ENCODE measurements around the gene LHPP.

Gene LHPP

DNA sequence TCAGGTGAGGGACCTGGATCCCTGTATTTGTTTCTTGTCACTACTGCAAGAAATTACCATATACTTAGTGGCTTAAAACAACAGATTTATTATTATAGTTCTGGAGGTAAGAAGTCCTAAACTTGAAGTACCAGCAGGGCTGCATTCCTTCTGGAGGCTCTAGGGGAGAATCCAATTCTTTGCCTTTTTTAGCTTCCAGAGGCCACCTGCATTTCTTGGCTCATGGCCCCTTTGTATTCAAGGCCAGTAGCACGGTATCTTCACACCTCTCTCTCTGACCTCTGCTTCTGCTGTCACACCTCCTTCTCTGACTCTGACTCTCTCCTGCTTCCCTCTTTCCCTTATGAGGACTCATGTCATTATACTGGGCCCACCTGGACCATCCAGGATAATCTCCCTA is 2.2 kb upstream of the LHPP start (continued):
- no peak for TF ChIP-seq TCF4 (CRISPR knock-in tag; IDR thresholded peaks at IDR 0.05; ENCODE audit: borderline replicate concordance)
- TF ChIP-seq ZFP30 (CRISPR knock-in tag; IDR thresholded peaks at IDR 0.05): no peak
- no peak for TF ChIP-seq GLIS3 (CRISPR knock-in tag; IDR thresholded peaks at IDR 0.05)

DNA sequence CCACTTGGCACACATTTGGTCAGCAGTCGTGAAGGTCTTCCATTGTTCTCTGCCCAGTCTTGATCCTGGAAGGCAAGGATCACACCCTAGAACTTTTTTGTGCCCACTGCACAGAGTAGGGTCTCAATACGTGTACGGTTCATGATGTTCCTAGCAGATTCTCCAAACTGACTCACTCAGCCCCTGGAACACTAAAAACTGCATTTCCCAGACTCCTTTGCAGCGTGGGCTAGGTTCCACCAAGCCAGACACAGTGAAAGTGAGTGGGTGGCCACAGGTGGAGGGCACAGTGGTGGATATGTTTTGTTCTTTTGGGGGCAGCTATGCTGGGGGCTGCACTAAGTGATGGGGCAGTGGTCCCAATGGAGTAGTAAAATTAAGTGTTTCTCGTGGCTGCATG is 1.5 kb upstream of the LHPP start:
- TF ChIP-seq, protein P1, sequence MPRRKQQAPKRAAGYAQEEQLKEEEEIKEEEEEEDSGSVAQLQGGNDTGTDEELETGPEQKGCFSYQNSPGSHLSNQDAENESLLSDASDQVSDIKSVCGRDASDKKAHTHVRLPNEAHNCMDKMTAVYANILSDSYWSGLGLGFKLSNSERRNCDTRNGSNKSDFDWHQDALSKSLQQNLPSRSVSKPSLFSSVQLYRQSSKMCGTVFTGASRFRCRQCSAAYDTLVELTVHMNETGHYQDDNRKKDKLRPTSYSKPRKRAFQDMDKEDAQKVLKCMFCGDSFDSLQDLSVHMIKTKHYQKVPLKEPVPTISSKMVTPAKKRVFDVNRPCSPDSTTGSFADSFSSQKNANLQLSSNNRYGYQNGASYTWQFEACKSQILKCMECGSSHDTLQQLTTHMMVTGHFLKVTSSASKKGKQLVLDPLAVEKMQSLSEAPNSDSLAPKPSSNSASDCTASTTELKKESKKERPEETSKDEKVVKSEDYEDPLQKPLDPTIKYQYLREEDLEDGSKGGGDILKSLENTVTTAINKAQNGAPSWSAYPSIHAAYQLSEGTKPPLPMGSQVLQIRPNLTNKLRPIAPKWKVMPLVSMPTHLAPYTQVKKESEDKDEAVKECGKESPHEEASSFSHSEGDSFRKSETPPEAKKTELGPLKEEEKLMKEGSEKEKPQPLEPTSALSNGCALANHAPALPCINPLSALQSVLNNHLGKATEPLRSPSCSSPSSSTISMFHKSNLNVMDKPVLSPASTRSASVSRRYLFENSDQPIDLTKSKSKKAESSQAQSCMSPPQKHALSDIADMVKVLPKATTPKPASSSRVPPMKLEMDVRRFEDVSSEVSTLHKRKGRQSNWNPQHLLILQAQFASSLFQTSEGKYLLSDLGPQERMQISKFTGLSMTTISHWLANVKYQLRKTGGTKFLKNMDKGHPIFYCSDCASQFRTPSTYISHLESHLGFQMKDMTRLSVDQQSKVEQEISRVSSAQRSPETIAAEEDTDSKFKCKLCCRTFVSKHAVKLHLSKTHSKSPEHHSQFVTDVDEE (CRISPR knock-in tag; IDR thresholded peaks at IDR 0.05): no peak
- no peak for ATAC-seq

DNA sequence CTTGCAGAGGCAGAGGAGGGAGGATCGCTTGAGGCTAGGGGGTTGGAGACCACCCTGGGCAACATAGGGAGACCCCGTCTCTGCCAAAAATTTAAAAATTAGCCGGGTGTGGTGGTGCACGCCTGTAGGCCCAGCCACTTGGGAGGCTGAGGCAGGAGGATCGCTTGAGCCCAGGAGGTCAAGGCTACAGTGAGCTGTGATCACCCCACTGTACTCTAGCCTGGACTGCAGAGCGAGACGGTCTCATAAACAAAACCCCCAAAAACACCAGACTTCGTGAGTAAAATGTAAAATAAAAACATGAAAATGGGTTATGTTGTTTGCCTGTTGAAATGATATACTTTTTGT is 699 bp downstream of the LHPP start:
- TF ChIP-seq ZFP30 (CRISPR knock-in tag; IDR thresholded peaks at IDR 0.05) (no peak), ZC3H10 (CRISPR knock-in tag; IDR thresholded peaks at IDR 0.05) (no peak), RARB (CRISPR knock-in tag; IDR thresholded peaks at IDR 0.05) (no peak), ISL1 (CRISPR knock-in tag; IDR thresholded peaks at IDR 0.05) (no peak), CSDC2 (CRISPR knock-in tag; IDR thresholded peaks at IDR 0.05) (no peak), ARNTL (CRISPR knock-in tag; IDR thresholded peaks at IDR 0.05; ENCODE audit: borderline replicate concordance, low read depth) (no peak), ZNF70 (CRISPR knock-in tag; IDR thresholded peaks at IDR 0.05) (no peak), OSR1 (CRISPR knock-in tag; IDR thresholded peaks at IDR 0.05) (no peak), TOX (CRISPR knock-in tag; IDR thresholded peaks at IDR 0.05; ENCODE audit: borderline replicate concordance) (no peak), GLIS3 (CRISPR knock-in tag; IDR thresholded peaks at IDR 0.05) (no peak), SNAI2 (CRISPR knock-in tag; IDR thresholded peaks at IDR 0.05) (no peak), TCF4 (CRISPR knock-in tag; IDR thresholded peaks at IDR 0.05; ENCODE audit: borderline replicate concordance) (no peak)
- TF ChIP-seq, protein P2, sequence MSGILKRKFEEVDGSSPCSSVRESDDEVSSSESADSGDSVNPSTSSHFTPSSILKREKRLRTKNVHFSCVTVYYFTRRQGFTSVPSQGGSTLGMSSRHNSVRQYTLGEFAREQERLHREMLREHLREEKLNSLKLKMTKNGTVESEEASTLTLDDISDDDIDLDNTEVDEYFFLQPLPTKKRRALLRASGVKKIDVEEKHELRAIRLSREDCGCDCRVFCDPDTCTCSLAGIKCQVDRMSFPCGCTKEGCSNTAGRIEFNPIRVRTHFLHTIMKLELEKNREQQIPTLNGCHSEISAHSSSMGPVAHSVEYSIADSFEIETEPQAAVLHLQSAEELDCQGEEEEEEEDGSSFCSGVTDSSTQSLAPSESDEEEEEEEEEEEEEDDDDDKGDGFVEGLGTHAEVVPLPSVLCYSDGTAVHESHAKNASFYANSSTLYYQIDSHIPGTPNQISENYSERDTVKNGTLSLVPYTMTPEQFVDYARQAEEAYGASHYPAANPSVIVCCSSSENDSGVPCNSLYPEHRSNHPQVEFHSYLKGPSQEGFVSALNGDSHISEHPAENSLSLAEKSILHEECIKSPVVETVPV (CRISPR knock-in tag; IDR thresholded peaks at IDR 0.05): no peak
- TF ChIP-seq, protein P1 (CRISPR knock-in tag; IDR thresholded peaks at IDR 0.05): no peak
- TF ChIP-seq, protein P3, sequence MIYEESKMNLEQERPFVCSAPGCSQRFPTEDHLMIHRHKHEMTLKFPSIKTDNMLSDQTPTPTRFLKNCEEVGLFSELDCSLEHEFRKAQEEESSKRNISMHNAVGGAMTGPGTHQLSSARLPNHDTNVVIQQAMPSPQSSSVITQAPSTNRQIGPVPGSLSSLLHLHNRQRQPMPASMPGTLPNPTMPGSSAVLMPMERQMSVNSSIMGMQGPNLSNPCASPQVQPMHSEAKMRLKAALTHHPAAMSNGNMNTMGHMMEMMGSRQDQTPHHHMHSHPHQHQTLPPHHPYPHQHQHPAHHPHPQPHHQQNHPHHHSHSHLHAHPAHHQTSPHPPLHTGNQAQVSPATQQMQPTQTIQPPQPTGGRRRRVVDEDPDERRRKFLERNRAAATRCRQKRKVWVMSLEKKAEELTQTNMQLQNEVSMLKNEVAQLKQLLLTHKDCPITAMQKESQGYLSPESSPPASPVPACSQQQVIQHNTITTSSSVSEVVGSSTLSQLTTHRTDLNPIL (CRISPR knock-in tag; IDR thresholded peaks at IDR 0.05; ENCODE audit: low read depth): no peak
- no peak for ATAC-seq

DNA sequence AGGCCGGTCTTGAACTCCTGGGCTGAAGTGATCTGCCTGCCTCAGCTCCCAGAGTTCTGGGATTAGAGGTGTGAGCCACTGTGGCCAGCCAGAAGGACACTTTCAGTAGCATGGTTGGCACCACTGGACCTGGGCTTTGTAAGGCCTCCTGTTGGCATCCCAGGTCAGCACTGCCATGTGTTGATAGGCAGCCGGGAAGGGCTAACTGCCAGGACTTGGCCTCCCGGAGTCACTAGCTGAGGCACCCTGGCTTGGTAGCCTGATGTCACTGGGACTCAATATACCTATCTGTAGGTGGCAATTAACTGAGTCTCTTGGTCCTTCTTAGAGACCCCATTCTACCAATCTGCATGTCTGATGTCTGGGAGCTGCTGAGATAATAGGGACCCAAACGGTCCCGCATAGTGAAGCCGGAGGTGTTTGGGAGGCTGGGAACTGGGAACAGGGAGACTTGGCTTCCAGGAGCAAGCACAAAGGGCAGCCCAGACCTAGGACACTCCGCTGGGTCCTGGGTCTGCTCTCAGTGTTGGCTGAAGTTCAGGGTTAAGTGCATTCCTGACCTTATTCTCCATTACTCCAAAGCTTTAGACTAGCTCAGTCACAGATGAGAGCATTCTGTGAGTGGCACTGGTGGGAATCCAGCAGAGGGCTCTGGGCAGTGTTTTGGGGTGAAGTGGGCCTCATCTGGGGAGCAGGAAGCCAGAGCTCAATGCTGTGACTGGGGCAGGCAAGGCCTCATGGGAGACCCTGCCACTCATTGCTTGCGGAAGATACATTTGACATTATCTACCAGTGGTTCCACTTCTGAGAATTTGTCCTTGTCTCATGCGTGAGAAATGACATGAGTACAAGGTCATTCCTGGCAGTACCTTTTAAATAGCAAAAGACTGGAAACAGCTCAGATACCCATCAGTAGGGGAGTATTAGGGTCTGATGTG is 2.7 kb downstream of the LHPP start:
- TF ChIP-seq, protein P2 (CRISPR knock-in tag; IDR thresholded peaks at IDR 0.05): no peak
- TF ChIP-seq ZC3H10 (CRISPR knock-in tag; IDR thresholded peaks at IDR 0.05) (no peak), ZFP30 (CRISPR knock-in tag; IDR thresholded peaks at IDR 0.05) (no peak)
- no peak for ATAC-seq

Data from SK-N-SH treated with all-trans-retinoic acid at 6 μM for 48 hours (cell line).